Embryonic facial prominence (tissue), 1 donor: ENCODE results near the gene DPEP2.
"Not testable (repeated sequence)": the region's sequence is repeated elsewhere in the genome, so short reads cannot be mapped to it uniquely, and the experiment has no call there.

ENCODE experiments used
- DNase-seq: peaks from one replicate; pipeline ENCODE4 v3.0.0-alpha.2; 2016; ENCODE audit errors: extremely low spot score

The DPEP2 gene

GRCh38 chr16:68005786-68006286 lies 6.6 kb upstream of the DPEP2 start:
- DNase-seq, result no peak

GRCh38 chr16:68005211-68005610 lies 5.9 kb upstream of the DPEP2 start:
- DNase-seq, result no peak

- no peak for DNase-seq
Measured at GRCh38 chr16:68003031-68003430, 3.7 kb upstream of the DPEP2 start.

- no peak for DNase-seq
Measured at GRCh38 chr16:68000450-68000849, 1.2 kb upstream of the DPEP2 start.

GRCh38 chr16:67999985-68000384 lies 701 bp upstream of the DPEP2 start:
- no peak for DNase-seq

GRCh38 chr16:67998231-67998778 lies 979 bp downstream of the DPEP2 start:
- DNase-seq, result not testable (repeated sequence)

- DNase-seq, result no peak
Measured at GRCh38 chr16:67996666-67997065, 2.6 kb downstream of the DPEP2 start.

GRCh38 chr16:67995423-67995822 lies 3.9 kb downstream of the DPEP2 start:
- no peak for DNase-seq

- not testable (repeated sequence) for DNase-seq
Measured at GRCh38 chr16:67994040-67994408, 5.3 kb downstream of the DPEP2 start.

- DNase-seq, result peak; percentile 54
Measured at GRCh38 chr16:67993207-67994039, 5.9 kb downstream of the DPEP2 start.

- DNase-seq, result no peak
Measured at GRCh38 chr16:67992661-67993206, 6.5 kb downstream of the DPEP2 start.

- DNase-seq, result no peak
Measured at GRCh38 chr16:67990018-67990386, 9.3 kb downstream of the DPEP2 start.

GRCh38 chr16:67989322-67990017 lies 9.8 kb downstream of the DPEP2 start:
- no peak for DNase-seq

GRCh38 chr16:67988675-67989074 lies 10.6 kb downstream of the DPEP2 start:
- DNase-seq, result no peak

- no peak for DNase-seq
Measured at GRCh38 chr16:67987460-67988160, 11.7 kb downstream of the DPEP2 start.

- DNase-seq, result no peak
Measured at GRCh38 chr16:67986949-67987348, 12.3 kb downstream of the DPEP2 start.

GRCh38 chr16:67982011-67982696 lies 17.1 kb downstream of the DPEP2 start:
- DNase-seq, result no peak

GRCh38 chr16:67979955-67980678 lies 19.2 kb downstream of the DPEP2 start, which contains the start of gene DPEP3:
Gene DPEP3, minus strand, starts transcription at chr16:67980499. Its CDS starts 119 bp downstream, at chr16:67980380.
- DNase-seq, result no peak

- no peak for DNase-seq
Measured at GRCh38 chr16:67977469-67978227, 21.6 kb downstream of the DPEP2 start.

GRCh38 chr16:67977005-67977404 lies 22.3 kb downstream of the DPEP2 start:
- DNase-seq, result no peak
